Measurements from ENCODE around the gene HEATR5B.

DNA sequence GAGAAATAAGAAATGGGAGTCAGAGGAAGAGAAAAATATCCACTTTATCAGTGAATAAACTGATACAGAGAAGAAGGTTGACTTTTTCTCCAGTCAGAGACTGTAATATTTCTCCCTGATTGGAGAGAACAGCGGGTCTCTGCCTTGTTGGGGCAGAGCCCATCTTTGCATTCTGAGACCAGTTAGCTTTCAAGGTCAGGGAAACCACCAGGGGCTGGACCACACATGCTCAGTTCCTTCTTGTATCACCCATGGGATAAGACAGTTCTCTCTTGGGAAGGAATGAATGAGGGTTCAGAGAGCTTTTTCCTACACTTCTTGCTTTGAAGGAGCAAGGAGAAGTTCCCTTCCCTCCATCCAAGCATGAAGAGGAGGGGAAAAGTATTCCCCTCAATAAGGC is 12.4 kb upstream of the HEATR5B start:
- no peak for TF ChIP-seq POLR2A (IDR thresholded peaks at IDR 0.05)
- TF ChIP-seq, protein P1, sequence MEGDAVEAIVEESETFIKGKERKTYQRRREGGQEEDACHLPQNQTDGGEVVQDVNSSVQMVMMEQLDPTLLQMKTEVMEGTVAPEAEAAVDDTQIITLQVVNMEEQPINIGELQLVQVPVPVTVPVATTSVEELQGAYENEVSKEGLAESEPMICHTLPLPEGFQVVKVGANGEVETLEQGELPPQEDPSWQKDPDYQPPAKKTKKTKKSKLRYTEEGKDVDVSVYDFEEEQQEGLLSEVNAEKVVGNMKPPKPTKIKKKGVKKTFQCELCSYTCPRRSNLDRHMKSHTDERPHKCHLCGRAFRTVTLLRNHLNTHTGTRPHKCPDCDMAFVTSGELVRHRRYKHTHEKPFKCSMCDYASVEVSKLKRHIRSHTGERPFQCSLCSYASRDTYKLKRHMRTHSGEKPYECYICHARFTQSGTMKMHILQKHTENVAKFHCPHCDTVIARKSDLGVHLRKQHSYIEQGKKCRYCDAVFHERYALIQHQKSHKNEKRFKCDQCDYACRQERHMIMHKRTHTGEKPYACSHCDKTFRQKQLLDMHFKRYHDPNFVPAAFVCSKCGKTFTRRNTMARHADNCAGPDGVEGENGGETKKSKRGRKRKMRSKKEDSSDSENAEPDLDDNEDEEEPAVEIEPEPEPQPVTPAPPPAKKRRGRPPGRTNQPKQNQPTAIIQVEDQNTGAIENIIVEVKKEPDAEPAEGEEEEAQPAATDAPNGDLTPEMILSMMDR (IDR thresholded peaks at IDR 0.05): no peak
